K562 (cell line): ENCODE results near the gene ZNF581. TPM values are rescaled to one million over a fixed set of nuclear protein-coding genes. Genes with fewer than 3 reads are reported as not detected.

Experiments used
- EWSR1 ChIP-seq: fragments of 450-650 bp; IDR thresholded peaks from 2 replicates; pipeline ENCODE4 v1.6.1; 2018; ENCODE audit warnings: borderline replicate concordance, mild to moderate bottlenecking, low read depth, moderate library complexity; ENCODE audit not compliant: partially characterized antibody
- HMG20A ChIP-seq: fragments of 450-650 bp; formaldehyde crosslinking; conservative IDR thresholded peaks from 2 replicates; pipeline ENCODE4 v1.4.0; 2020; ENCODE audit warnings: mild to moderate bottlenecking, mixed read lengths
- NFIX ChIP-seq: fragments of 250-450 bp; sonication (Bioruptor Pico); IDR thresholded peaks from 2 replicates; pipeline ENCODE4 v1.4.0; 2020; ENCODE audit warnings: low read depth, mild to moderate bottlenecking, moderate library complexity
- SIRT6 ChIP-seq: IDR thresholded peaks from one replicate; pipeline ENCODE4 v1.6.1; 2012; ENCODE audit warnings: low read depth, mild to moderate bottlenecking, control low read depth, inconsistent platforms, low read length, moderate library complexity
- SMARCB1 ChIP-seq: IDR thresholded peaks from 2 replicates; pipeline ENCODE4 v1.6.1; 2011; ENCODE audit warnings: improper control_type of control experiment, low read depth; ENCODE audit not compliant: insufficient read length
- SUPT5H ChIP-seq: fragments of 450-650 bp; IDR thresholded peaks from 2 replicates; pipeline ENCODE4 v1.6.1; 2016
- ZNF133 ChIP-seq: fragments of 250-450 bp; sonication (Bioruptor Pico); IDR thresholded peaks from 2 replicates; pipeline ENCODE4 v1.4.0; 2020; ENCODE audit warnings: mild to moderate bottlenecking
- ZNF57 ChIP-seq: fragments of 450-650 bp; formaldehyde crosslinking; IDR thresholded peaks from 2 replicates; pipeline ENCODE4 v1.4.0; 2020; ENCODE audit warnings: mild to moderate bottlenecking, moderate library complexity
- polyA plus RNA-seq, 8 experiments: library from polyadenylated mRNA; depleted of rRNA in 4 of 8; stranded (reverse) in 5 of 8; unstranded in 3 of 8; fragments of >200 nt; fragmentation: Nextera tagmentation in 2 of 8; fragmentation: Illumina TruSeq in 1 of 8; extraction: Ambion mirVana in 2 of 8; extraction: Trizol in 1 of 8; gene quantifications; 2 replicates each; pipeline versions ENCODE4 v1.2.1 to v1.2.3, GENCODE V29; 2011 to 2014; ENCODE audit warnings: inconsistent platforms in 1 of 8, missing spikeins in 1 of 8
- total RNA-seq, 7 experiments: library from RNA; depleted of rRNA in 6 of 7; stranded (reverse); fragments of >200 nt in 6 of 7; fragmentation: Illumina TruSeq in 2 of 7; extraction: Trizol in 2 of 7; gene quantifications; 2 replicates each; pipeline versions ENCODE4 v1.2.1 to v1.2.3, GENCODE V29; 2011 to 2021; ENCODE audit warnings: low replicate concordance in 1 of 7
- TF ChIP-seq, protein P1 (sequence below): sonication (generic); formaldehyde crosslinking; IDR thresholded peaks from 2 replicates; pipeline ENCODE4 v1.8.1; 2023; ENCODE audit warnings: missing genetic modification reagents, mild to moderate bottlenecking, borderline replicate concordance
- TF ChIP-seq, protein P2 (sequence below): fragments of 250-450 bp; sonication (Bioruptor Pico); IDR thresholded peaks from 2 replicates; pipeline ENCODE4 v1.8.0; 2021; ENCODE audit warnings: moderate library complexity, mild to moderate bottlenecking, inconsistent platforms
- TF ChIP-seq, protein P3 (sequence below): sonication (generic); formaldehyde crosslinking; IDR thresholded peaks from 2 replicates; pipeline ENCODE4 v1.8.0; 2023; ENCODE audit warnings: missing genetic modification reagents, mild to moderate bottlenecking, borderline replicate concordance
- TF ChIP-seq, protein P4 (sequence below), 3 experiments: fragments of 200-800 bp in 1 of 3; sonication (Bioruptor generic) in 1 of 3; sonication (generic) in 1 of 3; formaldehyde crosslinking in 1 of 3; IDR thresholded peaks; 2 replicates each; pipeline versions ENCODE4 v1.6.1 to v1.8.0; 2016 to 2022; ENCODE audit warnings: mild to moderate bottlenecking in 2 of 3, missing compliant biosample characterization in 2 of 3, missing genetic modification characterization in 2 of 3, missing genetic modification reagents in 1 of 3
- TF ChIP-seq, protein P5 (sequence below): fragments of 250-450 bp; sonication (Bioruptor Pico); IDR thresholded peaks from 2 replicates; pipeline ENCODE4 v1.5.0; 2020; ENCODE audit warnings: mild to moderate bottlenecking

The ZNF581 gene
- total and polyA plus RNA-seq, 9 of the 15 experiments (the other 6 are each of a cell fraction or from before 2014, with no cell fraction given), result 2.4 to 39.4 (median 15.4) TPM

DNA sequence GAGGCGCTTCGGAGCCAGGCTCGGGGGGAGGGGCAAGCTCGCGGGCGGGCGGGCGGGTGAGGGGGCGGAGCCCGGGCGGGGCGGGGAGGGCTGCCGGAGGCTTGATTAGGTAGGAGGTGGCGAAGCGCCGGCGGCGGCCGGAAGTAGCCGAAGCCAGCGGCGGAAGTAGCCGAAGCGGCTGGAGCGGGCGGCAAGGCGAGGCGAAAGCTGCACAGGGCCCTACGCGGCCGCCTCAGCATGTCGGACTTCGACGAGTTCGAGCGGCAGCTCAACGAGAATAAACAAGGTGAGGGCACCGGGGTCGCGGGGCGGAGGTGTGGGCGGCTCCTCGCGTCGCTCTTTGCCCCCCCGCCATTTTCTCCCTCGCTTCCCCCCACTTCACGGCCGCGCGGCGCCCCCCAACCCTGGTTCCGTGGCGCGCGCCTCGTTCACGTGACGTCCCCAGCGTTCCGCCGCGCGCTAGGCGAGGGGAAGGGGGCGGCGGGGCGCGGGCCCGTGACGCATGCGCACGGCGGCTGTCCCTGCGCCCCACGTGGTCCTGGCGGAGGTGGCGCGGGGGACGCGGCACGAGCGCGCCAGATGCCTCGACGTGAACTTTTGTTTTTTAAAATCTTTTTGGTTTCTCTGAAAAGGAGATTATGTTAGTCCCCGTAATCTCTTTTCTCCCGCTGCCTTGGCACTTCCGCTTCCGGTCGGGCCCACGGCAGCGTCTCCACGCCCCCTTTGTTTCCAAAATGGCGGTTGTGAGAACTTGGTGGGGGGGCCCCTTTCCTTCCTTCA, 11.6 kb downstream of the ZNF581 start, which contains the start of gene U2AF2 (continued):
- TF ChIP-seq EWSR1 (no peak), SMARCB1 (no peak), NFIX (no peak), SUPT5H (peak; percentile 80), SIRT6 (no peak), ZNF57 (CRISPR knock-in tag) (0 out of 2 replicates have a peak, but pooled peaks have one; percentile 11), ZNF133 (CRISPR knock-in tag) (no peak), HMG20A (CRISPR knock-in tag) (no peak)
- TF ChIP-seq, protein P1, sequence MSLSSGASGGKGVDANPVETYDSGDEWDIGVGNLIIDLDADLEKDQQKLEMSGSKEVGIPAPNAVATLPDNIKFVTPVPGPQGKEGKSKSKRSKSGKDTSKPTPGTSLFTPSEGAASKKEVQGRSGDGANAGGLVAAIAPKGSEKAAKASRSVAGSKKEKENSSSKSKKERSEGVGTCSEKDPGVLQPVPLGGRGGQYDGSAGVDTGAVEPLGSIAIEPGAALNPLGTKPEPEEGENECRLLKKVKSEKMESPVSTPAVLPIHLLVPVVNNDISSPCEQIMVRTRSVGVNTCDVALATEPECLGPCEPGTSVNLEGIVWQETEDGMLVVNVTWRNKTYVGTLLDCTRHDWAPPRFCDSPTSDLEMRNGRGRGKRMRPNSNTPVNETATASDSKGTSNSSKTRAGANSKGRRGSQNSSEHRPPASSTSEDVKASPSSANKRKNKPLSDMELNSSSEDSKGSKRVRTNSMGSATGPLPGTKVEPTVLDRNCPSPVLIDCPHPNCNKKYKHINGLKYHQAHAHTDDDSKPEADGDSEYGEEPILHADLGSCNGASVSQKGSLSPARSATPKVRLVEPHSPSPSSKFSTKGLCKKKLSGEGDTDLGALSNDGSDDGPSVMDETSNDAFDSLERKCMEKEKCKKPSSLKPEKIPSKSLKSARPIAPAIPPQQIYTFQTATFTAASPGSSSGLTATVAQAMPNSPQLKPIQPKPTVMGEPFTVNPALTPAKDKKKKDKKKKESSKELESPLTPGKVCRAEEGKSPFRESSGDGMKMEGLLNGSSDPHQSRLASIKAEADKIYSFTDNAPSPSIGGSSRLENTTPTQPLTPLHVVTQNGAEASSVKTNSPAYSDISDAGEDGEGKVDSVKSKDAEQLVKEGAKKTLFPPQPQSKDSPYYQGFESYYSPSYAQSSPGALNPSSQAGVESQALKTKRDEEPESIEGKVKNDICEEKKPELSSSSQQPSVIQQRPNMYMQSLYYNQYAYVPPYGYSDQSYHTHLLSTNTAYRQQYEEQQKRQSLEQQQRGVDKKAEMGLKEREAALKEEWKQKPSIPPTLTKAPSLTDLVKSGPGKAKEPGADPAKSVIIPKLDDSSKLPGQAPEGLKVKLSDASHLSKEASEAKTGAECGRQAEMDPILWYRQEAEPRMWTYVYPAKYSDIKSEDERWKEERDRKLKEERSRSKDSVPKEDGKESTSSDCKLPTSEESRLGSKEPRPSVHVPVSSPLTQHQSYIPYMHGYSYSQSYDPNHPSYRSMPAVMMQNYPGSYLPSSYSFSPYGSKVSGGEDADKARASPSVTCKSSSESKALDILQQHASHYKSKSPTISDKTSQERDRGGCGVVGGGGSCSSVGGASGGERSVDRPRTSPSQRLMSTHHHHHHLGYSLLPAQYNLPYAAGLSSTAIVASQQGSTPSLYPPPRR (CRISPR knock-in tag), result no peak
- TF ChIP-seq, protein P2, sequence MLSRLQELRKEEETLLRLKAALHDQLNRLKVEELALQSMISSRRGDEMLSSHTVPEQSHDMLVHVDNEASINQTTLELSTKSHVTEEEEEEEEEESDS, result no peak
- TF ChIP-seq, protein P3, sequence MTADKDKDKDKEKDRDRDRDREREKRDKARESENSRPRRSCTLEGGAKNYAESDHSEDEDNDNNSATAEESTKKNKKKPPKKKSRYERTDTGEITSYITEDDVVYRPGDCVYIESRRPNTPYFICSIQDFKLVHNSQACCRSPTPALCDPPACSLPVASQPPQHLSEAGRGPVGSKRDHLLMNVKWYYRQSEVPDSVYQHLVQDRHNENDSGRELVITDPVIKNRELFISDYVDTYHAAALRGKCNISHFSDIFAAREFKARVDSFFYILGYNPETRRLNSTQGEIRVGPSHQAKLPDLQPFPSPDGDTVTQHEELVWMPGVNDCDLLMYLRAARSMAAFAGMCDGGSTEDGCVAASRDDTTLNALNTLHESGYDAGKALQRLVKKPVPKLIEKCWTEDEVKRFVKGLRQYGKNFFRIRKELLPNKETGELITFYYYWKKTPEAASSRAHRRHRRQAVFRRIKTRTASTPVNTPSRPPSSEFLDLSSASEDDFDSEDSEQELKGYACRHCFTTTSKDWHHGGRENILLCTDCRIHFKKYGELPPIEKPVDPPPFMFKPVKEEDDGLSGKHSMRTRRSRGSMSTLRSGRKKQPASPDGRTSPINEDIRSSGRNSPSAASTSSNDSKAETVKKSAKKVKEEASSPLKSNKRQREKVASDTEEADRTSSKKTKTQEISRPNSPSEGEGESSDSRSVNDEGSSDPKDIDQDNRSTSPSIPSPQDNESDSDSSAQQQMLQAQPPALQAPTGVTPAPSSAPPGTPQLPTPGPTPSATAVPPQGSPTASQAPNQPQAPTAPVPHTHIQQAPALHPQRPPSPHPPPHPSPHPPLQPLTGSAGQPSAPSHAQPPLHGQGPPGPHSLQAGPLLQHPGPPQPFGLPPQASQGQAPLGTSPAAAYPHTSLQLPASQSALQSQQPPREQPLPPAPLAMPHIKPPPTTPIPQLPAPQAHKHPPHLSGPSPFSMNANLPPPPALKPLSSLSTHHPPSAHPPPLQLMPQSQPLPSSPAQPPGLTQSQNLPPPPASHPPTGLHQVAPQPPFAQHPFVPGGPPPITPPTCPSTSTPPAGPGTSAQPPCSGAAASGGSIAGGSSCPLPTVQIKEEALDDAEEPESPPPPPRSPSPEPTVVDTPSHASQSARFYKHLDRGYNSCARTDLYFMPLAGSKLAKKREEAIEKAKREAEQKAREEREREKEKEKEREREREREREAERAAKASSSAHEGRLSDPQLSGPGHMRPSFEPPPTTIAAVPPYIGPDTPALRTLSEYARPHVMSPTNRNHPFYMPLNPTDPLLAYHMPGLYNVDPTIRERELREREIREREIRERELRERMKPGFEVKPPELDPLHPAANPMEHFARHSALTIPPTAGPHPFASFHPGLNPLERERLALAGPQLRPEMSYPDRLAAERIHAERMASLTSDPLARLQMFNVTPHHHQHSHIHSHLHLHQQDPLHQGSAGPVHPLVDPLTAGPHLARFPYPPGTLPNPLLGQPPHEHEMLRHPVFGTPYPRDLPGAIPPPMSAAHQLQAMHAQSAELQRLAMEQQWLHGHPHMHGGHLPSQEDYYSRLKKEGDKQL (CRISPR knock-in tag), result no peak
- TF ChIP-seq, protein P4, sequence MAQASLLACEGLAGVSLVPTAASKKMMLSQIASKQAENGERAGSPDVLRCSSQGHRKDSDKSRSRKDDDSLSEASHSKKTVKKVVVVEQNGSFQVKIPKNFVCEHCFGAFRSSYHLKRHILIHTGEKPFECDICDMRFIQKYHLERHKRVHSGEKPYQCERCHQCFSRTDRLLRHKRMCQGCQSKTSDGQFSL (CRISPR knock-in tag; IDR thresholded peaks at IDR 0.05), result 0 out of 2 replicates have a peak, but pooled peaks have one; percentile 94
- TF ChIP-seq, protein P4 (tag; IDR thresholded peaks at IDR 0.05), result peak in 1 of 2 experiments; percentile 93; a peak in 2 of 4 replicates
- TF ChIP-seq, protein P5, sequence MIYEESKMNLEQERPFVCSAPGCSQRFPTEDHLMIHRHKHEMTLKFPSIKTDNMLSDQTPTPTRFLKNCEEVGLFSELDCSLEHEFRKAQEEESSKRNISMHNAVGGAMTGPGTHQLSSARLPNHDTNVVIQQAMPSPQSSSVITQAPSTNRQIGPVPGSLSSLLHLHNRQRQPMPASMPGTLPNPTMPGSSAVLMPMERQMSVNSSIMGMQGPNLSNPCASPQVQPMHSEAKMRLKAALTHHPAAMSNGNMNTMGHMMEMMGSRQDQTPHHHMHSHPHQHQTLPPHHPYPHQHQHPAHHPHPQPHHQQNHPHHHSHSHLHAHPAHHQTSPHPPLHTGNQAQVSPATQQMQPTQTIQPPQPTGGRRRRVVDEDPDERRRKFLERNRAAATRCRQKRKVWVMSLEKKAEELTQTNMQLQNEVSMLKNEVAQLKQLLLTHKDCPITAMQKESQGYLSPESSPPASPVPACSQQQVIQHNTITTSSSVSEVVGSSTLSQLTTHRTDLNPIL (CRISPR knock-in tag), result no peak
